H1 (cell line): Measurements from ENCODE around the gene A2ML1. TPM values are rescaled to one million over a fixed set of nuclear protein-coding genes. Genes with fewer than 3 reads are reported as not detected.

Experiments used
- CTCF ChIA-PET: fragments of 300-600 bp; sonication (Branson Sonifier 250); formaldehyde crosslinking; loops from one replicate; lab custom pipeline; 2021; ENCODE audit not compliant: partially characterized antibody; lab: Charles Lee
- POLR2A ChIA-PET: fragments of 300-600 bp; sonication (Branson Sonifier 250); formaldehyde crosslinking; loops from one replicate; lab custom pipeline; 2021; ENCODE audit warnings: inconsistent platforms; ENCODE audit not compliant: partially characterized antibody; lab: Charles Lee
- DNase-seq, 2 experiments: peaks; one replicate each; pipeline versions ENCODE4 v3.0.0 to v3.0.0-alpha.2; 2010 to 2022; ENCODE audit warnings: low spot score in 2 of 2, low read depth in 1 of 2, mixed read lengths in 1 of 2
- FAIRE-seq: peaks from 2 replicates; lab custom pipeline; 2011; peaks lifted over from hg19 to GRCh38; lab: Jason Lieb, UNC
- H2AFZ ChIP-seq: 2 replicates; pipeline ENCODE4 v1.8.1; 2012; ENCODE audit warnings: low read length, inconsistent platforms
- H2AK5ac ChIP-seq: 2 replicates; pipeline ENCODE4 v1.6.1; 2013; ENCODE audit warnings: low read depth, low read length
- H2BK120ac ChIP-seq: replicated peaks from 2 replicates; pipeline ENCODE3; 2013; ENCODE audit warnings: low read depth, low read length, inconsistent platforms
- H2BK12ac ChIP-seq: 2 replicates; pipeline ENCODE4 v1.6.1; 2013; ENCODE audit warnings: low read depth, low read length
- H2BK15ac ChIP-seq: 2 replicates; pipeline ENCODE4 v1.6.1; 2013; ENCODE audit warnings: low read length
- H2BK20ac ChIP-seq: 2 replicates; pipeline ENCODE4 v1.6.1; 2013; ENCODE audit warnings: low read length
- H2BK5ac ChIP-seq: 2 replicates; pipeline ENCODE4 v1.6.1; 2013; ENCODE audit warnings: low read depth, low read length
- H3K14ac ChIP-seq: 2 replicates; pipeline ENCODE4 v1.6.1; 2013; ENCODE audit warnings: inconsistent platforms; ENCODE audit not compliant: insufficient read length
- H3K18ac ChIP-seq: 2 replicates; pipeline ENCODE4 v1.6.1; 2013; ENCODE audit warnings: low read length; ENCODE audit errors: extremely low read depth
- H3K23ac ChIP-seq: 2 replicates; pipeline ENCODE4 v1.6.1; 2013; ENCODE audit warnings: inconsistent platforms; ENCODE audit not compliant: insufficient read length
- H3K23me2 ChIP-seq: 2 replicates; pipeline ENCODE4 v1.6.1; 2013; ENCODE audit warnings: low read depth, low read length
- H3K27ac ChIP-seq: 2 replicates; pipeline ENCODE4 v1.6.1; 2011; ENCODE audit warnings: low read depth, low read length, inconsistent platforms
- H3K27me3 ChIP-seq, 4 experiments: replicated peaks in 1 of 4; 1 replicate in 1 of 4; 2 replicates in 3 of 4; pipeline versions ENCODE4 v1.6.1 to v1.8.1; 2011 to 2013; ENCODE audit warnings: low read length in 3 of 4, mild to moderate bottlenecking in 3 of 4, inconsistent platforms in 2 of 4, mixed read lengths in 2 of 4, moderate library complexity in 1 of 4; ENCODE audit not compliant: control insufficient read depth in 3 of 4, insufficient read depth in 3 of 4; ENCODE audit errors: extremely low read depth in 1 of 4
- H3K36me3 ChIP-seq, 4 experiments: 2 replicates each; pipeline versions ENCODE4 v1.6.1 to v1.8.1; 2011 to 2013; ENCODE audit warnings: mild to moderate bottlenecking in 4 of 4, low read length in 3 of 4, moderate library complexity in 2 of 4, control low read depth in 1 of 4, inconsistent platforms in 1 of 4; ENCODE audit not compliant: insufficient read depth in 4 of 4, control insufficient read depth in 2 of 4
- H3K4ac ChIP-seq: replicated peaks from 2 replicates; pipeline ENCODE3; 2013; ENCODE audit warnings: low read length, low read depth, mixed read lengths, inconsistent platforms; ENCODE audit not compliant: insufficient read length
- H3K4me1 ChIP-seq, 4 experiments: replicated peaks in 1 of 4; 1 replicate in 1 of 4; 2 replicates in 3 of 4; pipeline versions ENCODE4 v1.6.1 to v1.8.1; 2011 to 2013; ENCODE audit warnings: low read length in 3 of 4, inconsistent platforms in 2 of 4, mixed read lengths in 1 of 4; ENCODE audit not compliant: insufficient read depth in 4 of 4, control insufficient read depth in 3 of 4
- H3K4me2 ChIP-seq, 2 experiments: 2 replicates each; pipeline versions ENCODE4 v1.6.1 to v1.8.1; 2011 to 2013; ENCODE audit warnings: low read depth in 2 of 2, low read length in 2 of 2, control low read depth in 1 of 2, inconsistent platforms in 1 of 2, mild to moderate bottlenecking in 1 of 2; ENCODE audit not compliant: insufficient read depth in 1 of 2
- H3K4me3 ChIP-seq, 4 experiments: fragments of 200-600, 300-600 bp in 1 of 4; sonication (generic), shearing (Covaris generic), sonication (Bioruptor Twin) in 1 of 4; 2 replicates each; pipeline versions ENCODE4 v1.5.1 to v1.8.1; 2011 to 2016; ENCODE audit warnings: low read length in 4 of 4, low read depth in 3 of 4, control low read depth in 2 of 4, inconsistent platforms in 2 of 4, mild to moderate bottlenecking in 2 of 4, mixed read lengths in 1 of 4, moderate library complexity in 1 of 4; ENCODE audit not compliant: insufficient read depth in 2 of 4; ENCODE audit errors: extremely low read depth in 1 of 4
- H3K56ac ChIP-seq: replicated peaks from 2 replicates; pipeline ENCODE3; 2013; ENCODE audit warnings: low read depth, mild to moderate bottlenecking, mixed read lengths, low read length, inconsistent platforms; ENCODE audit not compliant: insufficient read length
- H3K79me1 ChIP-seq: 2 replicates; pipeline ENCODE4 v1.6.1; 2013; ENCODE audit warnings: low read depth, low read length, control low read depth
- H3K79me2 ChIP-seq, 2 experiments: 2 replicates each; pipeline versions ENCODE4 v1.6.1 to v1.8.1; 2012 to 2013; ENCODE audit warnings: low read length in 2 of 2, mild to moderate bottlenecking in 2 of 2, inconsistent platforms in 1 of 2; ENCODE audit not compliant: insufficient read depth in 2 of 2, control insufficient read depth in 1 of 2
- H3K9ac ChIP-seq, 4 experiments: replicated peaks in 1 of 4; 1 replicate in 1 of 4; 2 replicates in 3 of 4; pipeline versions ENCODE4 v1.6.1 to v1.8.1; 2011 to 2013; ENCODE audit warnings: low read depth in 3 of 4, low read length in 3 of 4, control low read depth in 2 of 4, mild to moderate bottlenecking in 2 of 4, moderate library complexity in 2 of 4, inconsistent platforms in 1 of 4; ENCODE audit errors: extremely low read depth in 1 of 4
- H3K9me3 ChIP-seq, 2 experiments: 2 replicates each; pipeline versions ENCODE4 v1.6.1 to v1.8.1; 2012 to 2013; ENCODE audit warnings: mild to moderate bottlenecking in 2 of 2, moderate library complexity in 2 of 2, control low read depth in 1 of 2, inconsistent platforms in 1 of 2, low read depth in 1 of 2, low read length in 1 of 2, mixed read lengths in 1 of 2; ENCODE audit not compliant: insufficient read depth in 2 of 2
- H4K20me1 ChIP-seq, 2 experiments: replicated peaks in 1 of 2; 2 replicates each; pipeline versions ENCODE3 to v1.8.1; 2011 to 2013; ENCODE audit warnings: inconsistent platforms in 2 of 2, low read length in 2 of 2, mild to moderate bottlenecking in 1 of 2; ENCODE audit not compliant: insufficient read depth in 2 of 2, control insufficient read depth in 1 of 2
- H4K5ac ChIP-seq: 2 replicates; pipeline ENCODE4 v1.6.1; 2013; ENCODE audit warnings: low read length, low read depth, mixed read lengths, inconsistent platforms; ENCODE audit not compliant: insufficient read length
- H4K8ac ChIP-seq: 2 replicates; pipeline ENCODE4 v1.8.0; 2013; ENCODE audit warnings: mild to moderate bottlenecking, moderate library complexity, low read length, inconsistent platforms; ENCODE audit not compliant: insufficient read depth; ENCODE audit errors: extremely low read depth
- H4K91ac ChIP-seq: replicated peaks from 2 replicates; pipeline ENCODE3; 2013; ENCODE audit warnings: low read length, mixed read lengths, inconsistent platforms; ENCODE audit not compliant: insufficient read length
- RFX5 ChIP-seq: IDR thresholded peaks from 2 replicates; pipeline ENCODE4 v1.6.1; 2011; ENCODE audit warnings: low read depth, low read length, improper control_type of control experiment, borderline replicate concordance
- WGBS, 2 experiments: shearing (Covaris generic) in 1 of 2; methylation state at CpG; one replicate each; pipeline versions ENCODE4 v1.1.6 to v1.1.7; 2013 to 2015; ENCODE audit warnings: low lambda C conversion rate in 2 of 2, mixed read lengths in 2 of 2, inconsistent platforms in 1 of 2, low coverage in 1 of 2, missing lambda C conversion rate in 1 of 2; ENCODE audit not compliant: insufficient replicate concordance in 2 of 2, insufficient coverage in 1 of 2, insufficient read length in 1 of 2; ENCODE audit errors: extremely low coverage in 1 of 2, missing lambda C conversion rate in 1 of 2; 5-methylcytosine and 5-hydroxymethylcytosine counted together
- polyA plus RNA-seq, 7 experiments: library from polyadenylated mRNA; depleted of rRNA in 3 of 7; stranded (reverse) in 5 of 7; unstranded in 2 of 7; fragments of >200 nt in 5 of 7; fragments of 200-250 nt in 2 of 7; gene quantifications; 1 replicate in 5 of 7; 2 replicates in 1 of 7; 4 replicates in 1 of 7; pipeline versions ENCODE4 v1.2.1 to v1.2.3, GENCODE V29; 2011 to 2013; ENCODE audit warnings: missing spikeins in 2 of 7, mixed read lengths in 2 of 7
- total RNA-seq: library from RNA; stranded (reverse); fragmentation: NEBNext Ultra II Directional; extraction: Animal tissue kit (Norgen Biotek cat#: 25700); gene quantifications from 2 replicates; pipeline ENCODE4 v1.2.1, GENCODE V29; 2021

The A2ML1 gene
- total and polyA plus RNA-seq, 2 of the 8 experiments (the other 6 are each of a cell fraction or from before 2014, with no cell fraction given) = 10.2 to 10.3 TPM

GRCh38 chr12:8827551-8828256 lies 5.3 kb downstream of the A2ML1 start:
- peak overlapping the region; percentile 89 for H2BK5ac ChIP-seq
- no peak overlapping the region for H3K4me3 ChIP-seq
- DNase-seq (no peak), FAIRE-seq (no peak)
- H3K4me1 ChIP-seq = peaks cover 9 to 19% (median 13%) of the 10 kb centered on the region in 4 experiments
- no peak overlapping the region for H3K4me2 ChIP-seq
- H3K4ac ChIP-seq = no peak overlapping the region
- H4K8ac ChIP-seq = no peak overlapping the region
- peak overlapping the region; percentile 86; the same call in 1 of the 2 replicates for H2AK5ac ChIP-seq
- ChIA-PET CTCF (interaction anchor here (0.9 to 8.2 kb wide), 12 partner anchors 11 to 283 kb away, joined by 3 to 65 read pairs (median 6); no protein-coding TSS in a partner anchor), POLR2A (interaction anchor here (0.5 to 1.9 kb wide), 4 partner anchors 8 to 146 kb away, joined by 3 to 6 read pairs (median 4); no protein-coding TSS in a partner anchor)
- peak overlapping the region; percentile 69 for H2BK120ac ChIP-seq
- H4K91ac ChIP-seq = peak overlapping the region; percentile 30
- H3K14ac ChIP-seq = no peak overlapping the region
- 97% methylated on average over 4 of the region's 4 CpGs; no CpG with 5 or more reads in 1 of the 2 experiments for WGBS, 2 experiments
- no peaks in the 10 kb centered on the region for H3K27me3 ChIP-seq
- H3K23me2 ChIP-seq = peaks cover 2% of the 10 kb centered on the region
- peak overlapping the region; percentile 98 for H2BK12ac ChIP-seq
- no peaks in the 10 kb centered on the region for H4K20me1 ChIP-seq
- H3K9me3 ChIP-seq = 0 out of 4 replicates have a peak, but pooled peaks cover 0 to 5% of the 10 kb centered on the region in 2 experiments
- no peak overlapping the region for H3K56ac ChIP-seq
- H3K23ac ChIP-seq = no peak overlapping the region
- peak overlapping the region; percentile 53 for H2BK20ac ChIP-seq
- no peaks in the 10 kb centered on the region for H3K79me1 ChIP-seq
- peak overlapping the region; percentile 88; the same call in 1 of the 2 replicates for H2BK15ac ChIP-seq
- H3K9ac ChIP-seq = no peak overlapping the region
- no peak overlapping the region for H3K27ac ChIP-seq
- no peak overlapping the region; the same call in 1 of the 2 replicates for H3K18ac ChIP-seq
- H2AFZ ChIP-seq = no peak overlapping the region
- H3K79me2 ChIP-seq = no peaks in the 10 kb centered on the region
- no peak for TF ChIP-seq RFX5
- H4K5ac ChIP-seq = no peak overlapping the region
- no peaks in the 10 kb centered on the region for H3K36me3 ChIP-seq
